ENCODE data around the gene PLXNA2.

The PLXNA2 gene, protein sequence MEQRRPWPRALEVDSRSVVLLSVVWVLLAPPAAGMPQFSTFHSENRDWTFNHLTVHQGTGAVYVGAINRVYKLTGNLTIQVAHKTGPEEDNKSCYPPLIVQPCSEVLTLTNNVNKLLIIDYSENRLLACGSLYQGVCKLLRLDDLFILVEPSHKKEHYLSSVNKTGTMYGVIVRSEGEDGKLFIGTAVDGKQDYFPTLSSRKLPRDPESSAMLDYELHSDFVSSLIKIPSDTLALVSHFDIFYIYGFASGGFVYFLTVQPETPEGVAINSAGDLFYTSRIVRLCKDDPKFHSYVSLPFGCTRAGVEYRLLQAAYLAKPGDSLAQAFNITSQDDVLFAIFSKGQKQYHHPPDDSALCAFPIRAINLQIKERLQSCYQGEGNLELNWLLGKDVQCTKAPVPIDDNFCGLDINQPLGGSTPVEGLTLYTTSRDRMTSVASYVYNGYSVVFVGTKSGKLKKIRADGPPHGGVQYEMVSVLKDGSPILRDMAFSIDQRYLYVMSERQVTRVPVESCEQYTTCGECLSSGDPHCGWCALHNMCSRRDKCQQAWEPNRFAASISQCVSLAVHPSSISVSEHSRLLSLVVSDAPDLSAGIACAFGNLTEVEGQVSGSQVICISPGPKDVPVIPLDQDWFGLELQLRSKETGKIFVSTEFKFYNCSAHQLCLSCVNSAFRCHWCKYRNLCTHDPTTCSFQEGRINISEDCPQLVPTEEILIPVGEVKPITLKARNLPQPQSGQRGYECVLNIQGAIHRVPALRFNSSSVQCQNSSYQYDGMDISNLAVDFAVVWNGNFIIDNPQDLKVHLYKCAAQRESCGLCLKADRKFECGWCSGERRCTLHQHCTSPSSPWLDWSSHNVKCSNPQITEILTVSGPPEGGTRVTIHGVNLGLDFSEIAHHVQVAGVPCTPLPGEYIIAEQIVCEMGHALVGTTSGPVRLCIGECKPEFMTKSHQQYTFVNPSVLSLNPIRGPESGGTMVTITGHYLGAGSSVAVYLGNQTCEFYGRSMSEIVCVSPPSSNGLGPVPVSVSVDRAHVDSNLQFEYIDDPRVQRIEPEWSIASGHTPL (N-terminal part only)

DNA sequence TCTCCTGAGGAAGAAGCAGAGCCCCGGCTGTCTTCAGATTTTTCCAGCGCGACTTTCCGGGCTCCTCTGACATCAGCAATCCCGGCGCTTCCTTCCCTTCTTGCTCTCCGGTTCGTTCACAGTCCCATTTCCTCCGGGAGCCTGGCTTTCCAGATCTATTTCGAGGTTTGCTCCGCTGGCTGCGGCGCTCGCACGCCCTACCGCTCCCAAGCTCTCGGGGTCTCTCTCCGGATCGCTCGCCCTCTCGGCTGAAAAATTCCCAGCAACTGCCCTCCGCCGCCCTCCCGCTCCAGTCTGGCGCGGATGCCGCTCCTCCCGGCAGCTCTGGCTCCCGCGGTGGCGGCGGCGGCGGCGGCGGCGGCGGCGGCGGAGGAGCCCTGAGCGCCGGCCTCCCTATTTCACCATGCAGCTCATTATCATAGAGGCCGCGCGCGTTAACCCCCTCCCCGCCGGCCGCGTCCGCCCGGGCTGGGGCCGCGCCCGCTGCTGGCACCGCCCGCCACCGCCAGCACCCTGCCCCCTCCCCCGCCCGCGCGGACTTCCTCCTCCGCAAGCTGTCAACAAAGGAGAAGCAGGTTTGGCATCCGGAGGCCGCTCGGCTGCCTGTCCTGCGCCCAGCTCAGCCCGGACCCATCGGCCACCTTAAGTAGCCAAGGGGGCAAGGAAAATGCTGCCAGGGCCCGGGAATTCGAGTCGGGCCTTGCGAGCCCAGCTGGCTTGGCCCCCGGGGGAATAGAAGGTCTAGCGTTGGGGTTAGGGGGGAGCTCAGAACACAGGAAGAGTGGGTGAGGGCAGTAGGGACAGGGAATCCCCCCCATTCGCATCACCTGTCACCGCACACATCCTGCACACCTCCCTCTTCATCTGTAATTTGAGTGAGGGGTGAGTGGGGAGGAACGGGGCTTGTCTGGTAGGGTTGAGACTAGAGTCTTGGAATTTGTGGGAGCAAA lies at the start of gene PLXNA2:
TSS of gene PLXNA2 (minus strand) at position 418 of the 950 bp plus-strand sequence. CDS start 26,462 bp downstream, outside the sequence.
- DNase-seq: peak; percentile 59

DNA sequence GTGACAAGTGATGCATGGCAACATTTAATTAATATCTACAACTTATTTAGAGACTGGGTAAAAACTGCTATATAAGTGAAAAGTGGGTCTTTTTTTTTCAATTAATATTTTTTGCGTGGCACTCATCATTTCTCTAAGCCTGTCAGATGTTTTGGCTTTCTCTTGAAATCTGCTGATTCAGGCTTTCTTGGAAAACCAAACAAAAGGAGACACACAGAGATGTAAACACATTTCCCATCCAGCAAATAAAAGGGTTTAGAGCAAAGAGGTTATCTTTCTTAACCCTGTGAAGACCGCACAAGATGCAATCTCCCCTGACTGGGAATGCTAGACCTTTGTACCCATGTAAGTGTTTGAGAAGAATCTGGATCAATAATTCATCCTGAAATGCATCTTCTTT lies 48.7 kb upstream of the PLXNA2 start:
- DNase-seq: no peak

- no peak for DNase-seq
These were observed 47.9 kb upstream of the PLXNA2 start for GRCh38 chr1:208291923-208292711.

DNA sequence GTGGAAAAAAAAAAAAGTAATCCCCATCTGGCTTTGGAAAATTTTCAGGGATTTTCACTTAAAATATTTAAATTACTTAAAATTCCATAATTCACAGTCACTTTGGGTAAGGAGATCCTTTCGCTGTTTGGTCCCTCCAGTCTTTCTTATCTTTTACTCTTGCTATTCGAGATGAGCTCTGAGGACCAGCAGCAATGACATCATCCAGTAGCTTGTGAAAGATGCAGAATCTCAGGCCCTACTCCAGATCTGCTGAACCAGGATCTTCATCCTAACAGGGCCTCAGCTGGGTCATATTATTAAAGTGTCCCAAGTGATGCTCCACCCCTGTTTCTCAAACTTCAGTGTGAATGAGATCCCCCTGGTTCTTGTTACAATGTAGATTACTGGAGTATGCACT lies 46.9 kb upstream of the PLXNA2 start:
- no peak for DNase-seq

DNA sequence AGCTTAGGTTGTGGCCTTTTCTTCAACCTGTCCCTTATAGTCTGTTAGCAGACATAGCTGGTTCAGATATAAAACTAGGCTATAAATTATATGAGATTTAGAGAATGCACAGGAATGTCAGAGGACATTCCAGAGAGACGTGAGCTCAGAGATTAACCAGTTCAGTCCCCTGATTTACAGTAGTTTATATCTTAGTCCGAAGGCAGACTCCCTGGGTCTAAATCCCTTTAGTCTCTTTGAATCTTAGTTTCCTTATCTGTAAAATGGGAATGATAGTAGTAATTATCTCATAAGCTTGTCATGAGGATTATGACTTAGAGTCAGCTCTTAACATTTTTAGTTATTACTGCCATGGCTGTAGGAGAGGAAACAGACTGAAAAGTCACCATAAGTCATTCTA lies 45.5 kb upstream of the PLXNA2 start:
- no peak for DNase-seq

DNA sequence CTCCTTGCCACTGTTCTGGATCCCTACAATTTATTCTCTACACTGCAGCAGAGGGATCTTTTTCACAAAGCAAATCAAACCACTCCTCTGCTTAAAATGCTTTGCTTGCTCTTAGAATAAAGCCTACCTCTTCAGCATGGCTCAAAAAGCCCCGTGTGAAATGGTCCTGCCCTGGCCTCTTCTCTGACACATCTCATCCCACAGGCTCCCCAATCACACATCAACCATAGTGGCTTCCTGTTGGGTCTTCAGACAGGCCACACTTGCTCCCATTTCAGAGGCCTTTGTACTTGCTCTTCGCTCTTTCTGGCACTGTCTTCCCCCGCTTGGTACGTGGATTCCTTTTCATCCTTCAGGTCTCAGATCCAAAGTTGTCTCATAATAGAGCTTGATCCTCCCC lies 44.3 kb upstream of the PLXNA2 start:
- no peak for DNase-seq

DNA sequence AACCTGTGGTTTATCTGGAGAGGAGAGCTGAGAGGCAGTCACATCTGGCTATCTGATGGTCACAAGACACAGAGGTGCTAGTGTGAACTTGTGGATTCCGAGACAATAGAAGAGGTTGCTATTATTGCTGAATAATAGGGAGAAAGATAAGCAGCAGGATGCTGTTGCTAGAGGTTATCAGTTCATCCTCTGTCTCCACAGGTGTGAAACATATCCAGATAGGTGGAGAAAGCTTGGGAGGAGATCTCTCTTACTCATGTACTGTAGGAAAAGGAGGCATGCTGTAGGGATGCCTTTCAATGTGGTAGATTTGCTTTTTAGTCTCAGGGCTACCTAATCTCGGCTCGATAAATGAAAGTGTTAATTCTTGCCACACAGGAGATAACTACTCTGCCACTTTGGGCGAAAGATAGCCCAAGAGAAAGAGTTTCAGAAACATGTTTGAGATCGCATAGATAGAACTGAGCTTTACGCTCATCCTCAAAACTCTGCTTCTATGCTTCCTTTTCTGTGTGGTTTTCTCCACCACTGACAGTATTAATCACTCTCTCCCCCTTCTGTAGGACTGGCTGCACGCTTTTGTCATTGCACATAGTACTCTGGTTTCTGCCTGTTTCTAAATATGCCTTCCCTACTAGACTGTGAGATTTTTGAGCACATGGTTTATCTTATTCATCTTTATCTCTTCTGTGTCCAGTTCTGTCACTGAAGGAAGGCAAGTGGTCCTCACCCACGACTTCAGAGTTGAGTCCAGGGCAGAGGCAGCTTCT lies 36.7 kb upstream of the PLXNA2 start:
- no peak for DNase-seq

GRCh38 chr1:208279826-208280588 lies 35.8 kb upstream of the PLXNA2 start:
- no peak for DNase-seq

DNA sequence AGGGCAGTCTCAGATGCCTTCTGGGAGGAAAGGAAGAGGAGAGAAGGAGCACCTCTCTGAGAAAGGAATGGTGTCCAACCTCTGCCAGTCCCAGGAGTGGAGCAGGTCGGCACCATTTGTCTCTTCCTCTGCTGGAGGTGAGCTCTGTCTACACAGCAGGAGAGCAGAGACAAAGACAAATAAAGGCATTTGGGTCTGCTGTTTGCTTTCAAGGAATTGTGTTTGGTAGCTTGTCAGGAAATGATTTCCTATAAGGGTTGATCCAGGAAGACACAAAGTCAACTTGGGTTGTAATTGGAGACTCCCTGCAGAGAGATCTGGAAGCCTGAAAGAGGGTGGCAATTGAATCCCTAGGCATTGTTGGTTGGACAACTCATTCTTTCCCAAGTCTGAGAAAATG lies 34.5 kb upstream of the PLXNA2 start:
- no peak for DNase-seq

DNA sequence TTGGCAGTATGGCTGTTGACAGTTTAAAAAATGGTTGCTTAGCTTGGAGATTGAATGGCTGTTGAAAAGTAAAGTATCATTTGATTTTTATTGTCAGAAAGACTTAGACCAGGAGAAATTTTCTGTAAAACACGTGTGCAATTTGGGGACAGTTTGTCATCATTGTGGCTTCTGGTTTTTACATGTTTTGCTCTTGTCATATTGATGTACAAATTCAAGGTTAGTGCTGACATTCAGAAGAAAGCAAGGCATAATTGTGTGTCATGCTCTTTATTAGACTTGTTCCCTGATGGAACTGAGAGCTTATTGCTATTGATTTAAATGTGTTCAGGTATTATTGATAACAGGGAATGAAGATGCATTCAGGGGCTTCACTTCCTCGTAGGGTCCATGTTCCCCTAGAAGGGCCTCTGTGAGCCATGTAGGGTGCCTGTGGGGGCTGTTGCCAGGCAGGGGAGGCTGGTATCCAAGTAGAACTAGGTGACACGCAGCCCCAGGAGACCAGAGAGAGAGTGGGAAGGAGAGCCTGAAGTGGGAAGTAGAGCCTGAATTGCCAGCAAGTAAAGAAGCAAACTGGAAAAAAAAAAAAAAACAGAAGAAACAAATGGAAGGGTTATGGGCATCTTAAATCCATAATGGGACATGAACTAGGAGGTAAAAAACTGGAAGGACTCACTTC lies 32.7 kb upstream of the PLXNA2 start:
- DNase-seq: no peak

GRCh38 chr1:208275083-208275482 lies 30.9 kb upstream of the PLXNA2 start:
- no peak for DNase-seq

DNA sequence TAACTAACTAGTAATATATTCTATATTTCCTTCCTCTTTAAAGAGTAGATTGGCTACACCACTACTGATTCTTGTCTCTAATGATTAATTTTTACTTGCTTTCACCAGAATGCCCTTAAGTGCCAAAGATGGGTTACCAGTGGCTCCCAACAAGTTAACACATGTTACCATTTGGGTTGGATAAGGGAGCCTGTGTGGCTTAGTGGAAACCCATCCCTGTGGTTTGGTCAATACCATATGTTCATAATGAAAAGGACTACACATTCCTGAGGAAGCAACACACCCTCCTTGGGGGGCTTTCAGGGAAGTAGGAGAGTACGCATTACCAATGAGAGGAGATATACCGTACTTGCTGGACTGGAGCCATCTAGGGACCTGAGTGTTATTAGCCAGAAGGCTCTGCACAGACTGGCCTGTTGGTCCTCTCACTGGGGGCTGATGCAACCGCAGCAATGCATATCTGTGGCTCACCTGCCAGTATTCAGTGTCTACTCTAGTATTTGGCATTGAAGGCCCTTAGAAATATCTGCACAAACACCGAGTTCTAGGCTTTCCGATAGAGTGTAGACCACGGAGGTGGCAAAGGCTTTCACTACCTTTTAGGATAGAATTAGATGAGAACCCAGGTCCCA lies 29.3 kb upstream of the PLXNA2 start:
- DNase-seq: no peak

DNA sequence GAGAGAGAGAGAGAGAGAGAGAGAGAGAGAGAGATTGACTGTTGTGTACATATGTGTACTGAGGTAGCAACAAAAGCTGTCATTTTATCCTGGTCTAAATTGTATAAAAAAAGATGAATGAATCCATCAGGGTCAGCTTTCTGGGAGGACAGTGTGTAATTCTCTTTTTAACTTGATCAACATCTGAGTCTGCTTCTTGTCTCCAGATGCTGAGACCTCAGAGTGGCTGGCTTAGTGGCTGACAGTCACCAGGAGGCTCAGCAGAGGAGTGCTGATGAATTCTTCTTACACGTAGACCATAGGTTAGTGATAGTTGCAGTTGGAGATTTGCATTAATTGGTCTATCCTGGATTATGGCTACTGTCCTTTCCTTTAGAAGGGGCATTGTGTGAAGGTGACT lies 28.5 kb upstream of the PLXNA2 start:
- no peak for DNase-seq

- no peak for DNase-seq
These were observed 28.1 kb upstream of the PLXNA2 start for GRCh38 chr1:208272311-208272710.

- no peak for DNase-seq
These were observed 27.1 kb upstream of the PLXNA2 start for GRCh38 chr1:208271236-208271635.

- DNase-seq: no peak
These were observed 26.5 kb upstream of the PLXNA2 start for GRCh38 chr1:208270651-208271141.

GRCh38 chr1:208269338-208269666 lies 25.1 kb upstream of the PLXNA2 start:
- no peak for DNase-seq

DNA sequence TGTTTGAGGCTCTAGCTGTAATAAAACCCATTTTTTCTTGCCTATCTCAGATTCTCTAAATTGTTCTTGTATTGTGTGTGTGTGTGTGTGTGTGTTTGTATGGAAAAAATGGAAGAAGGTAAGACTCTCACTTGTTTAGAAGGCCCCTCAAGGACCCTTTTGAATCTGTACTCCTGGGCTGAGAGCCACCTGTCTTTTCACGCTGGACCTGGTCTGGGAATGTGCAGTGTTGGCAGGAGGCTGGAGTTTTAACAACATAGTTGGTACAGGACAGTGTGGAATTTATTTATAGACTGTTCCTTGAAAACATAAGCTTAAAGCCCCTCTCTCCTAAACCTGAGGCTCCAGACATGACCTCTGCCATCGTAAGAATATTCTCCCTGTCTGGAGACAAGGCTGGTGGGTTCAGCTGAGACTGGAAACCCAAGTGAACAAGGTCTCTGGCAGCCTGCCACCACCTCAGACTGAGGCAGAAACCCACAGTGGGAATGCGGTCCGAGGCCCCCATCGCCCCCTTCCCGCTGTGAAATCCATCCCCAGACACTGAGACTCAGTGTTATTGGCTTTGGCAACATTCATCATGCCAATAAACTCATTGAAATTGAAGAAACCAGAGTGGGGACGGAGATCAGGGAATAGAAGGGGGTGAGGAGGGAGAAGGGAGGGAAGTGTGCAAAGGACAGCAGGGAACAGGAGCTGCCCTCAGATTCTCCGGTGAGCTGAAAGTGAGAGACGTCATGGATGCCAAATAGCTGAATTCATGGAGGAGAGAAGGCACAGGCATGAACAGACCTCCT lies 24.6 kb upstream of the PLXNA2 start:
- DNase-seq: no peak
